Karpas-422 (cell line): ENCODE measurements around the gene USF2. TPM values are rescaled to one million over a fixed set of nuclear protein-coding genes. Genes with fewer than 3 reads are reported as not detected.

Source experiments
- DNase-seq: peaks from one replicate; pipeline ENCODE4 v3.0.0-alpha.2; 2015
- H2AFZ ChIP-seq: fragments of 200-600 bp; sonication (generic); 2 replicates; pipeline ENCODE4 v1.6.1; 2014; ENCODE audit warnings: antibody characterized with exemption, low read length, mixed read lengths
- H3K27ac ChIP-seq: fragments of 200-600 bp; sonication (generic); 2 replicates; pipeline ENCODE4 v1.5.1; 2014; ENCODE audit warnings: mild to moderate bottlenecking, low read length, moderate library complexity
- H3K27me3 ChIP-seq: fragments of 200-600 bp; sonication (generic); 2 replicates; pipeline ENCODE4 v1.6.1; 2014; ENCODE audit warnings: low read length, mixed read lengths
- H3K36me3 ChIP-seq: fragments of 200-600 bp; sonication (generic); 2 replicates; pipeline ENCODE4 v1.6.1; 2014; ENCODE audit warnings: low read length, mixed read lengths; ENCODE audit not compliant: insufficient read depth
- H3K4me1 ChIP-seq: fragments of 200-600 bp; sonication (generic); 2 replicates; pipeline ENCODE4 v1.6.1; 2014; ENCODE audit warnings: mild to moderate bottlenecking, low read length, mixed read lengths
- H3K4me2 ChIP-seq: fragments of 200-600 bp; sonication (generic); 2 replicates; pipeline ENCODE4 v1.6.1; 2014; ENCODE audit warnings: low read length, low read depth, mild to moderate bottlenecking; ENCODE audit not compliant: poor library complexity, severe bottlenecking
- H3K4me3 ChIP-seq: fragments of 200-600 bp; sonication (generic); 2 replicates; pipeline ENCODE4 v1.5.1; 2014; ENCODE audit warnings: mild to moderate bottlenecking, antibody characterized with exemption, low read length, mixed read lengths
- H3K79me2 ChIP-seq: fragments of 200-600 bp; sonication (generic); 2 replicates; pipeline ENCODE4 v1.6.1; 2014; ENCODE audit warnings: mild to moderate bottlenecking, low read length, mixed read lengths
- H3K9ac ChIP-seq: fragments of 200-600 bp; sonication (generic); 2 replicates; pipeline ENCODE4 v1.6.0; 2014; ENCODE audit warnings: low read length
- H3K9me2 ChIP-seq: fragments of 200-600 bp; sonication (generic), shearing (Covaris generic); replicated peaks from 2 replicates; pipeline ENCODE4 v1.6.0; 2014; ENCODE audit warnings: mild to moderate bottlenecking, low read length, moderate library complexity; ENCODE audit not compliant: insufficient read depth
- H3K9me3 ChIP-seq: fragments of 300-700, 200-600 bp; sonication (generic); 2 replicates; pipeline ENCODE4 v1.6.1; 2014; ENCODE audit warnings: low read length, mixed read lengths
- H4K20me1 ChIP-seq: fragments of 200-600 bp; sonication (generic); 2 replicates; pipeline ENCODE4 v1.6.1; 2014; ENCODE audit warnings: mild to moderate bottlenecking, antibody characterized with exemption, low read length, low read depth; ENCODE audit not compliant: insufficient read depth
- total RNA-seq: library from RNA; depleted of rRNA; stranded (reverse); fragments of >200 nt; shearing (Covaris generic); gene quantifications from 2 replicates; pipeline ENCODE4 v1.2.3, GENCODE V29; 2014; ENCODE audit warnings: low replicate concordance

The USF2 gene
- total RNA-seq, 1 experiment from 2014 or later: 97.9 TPM

DNA sequence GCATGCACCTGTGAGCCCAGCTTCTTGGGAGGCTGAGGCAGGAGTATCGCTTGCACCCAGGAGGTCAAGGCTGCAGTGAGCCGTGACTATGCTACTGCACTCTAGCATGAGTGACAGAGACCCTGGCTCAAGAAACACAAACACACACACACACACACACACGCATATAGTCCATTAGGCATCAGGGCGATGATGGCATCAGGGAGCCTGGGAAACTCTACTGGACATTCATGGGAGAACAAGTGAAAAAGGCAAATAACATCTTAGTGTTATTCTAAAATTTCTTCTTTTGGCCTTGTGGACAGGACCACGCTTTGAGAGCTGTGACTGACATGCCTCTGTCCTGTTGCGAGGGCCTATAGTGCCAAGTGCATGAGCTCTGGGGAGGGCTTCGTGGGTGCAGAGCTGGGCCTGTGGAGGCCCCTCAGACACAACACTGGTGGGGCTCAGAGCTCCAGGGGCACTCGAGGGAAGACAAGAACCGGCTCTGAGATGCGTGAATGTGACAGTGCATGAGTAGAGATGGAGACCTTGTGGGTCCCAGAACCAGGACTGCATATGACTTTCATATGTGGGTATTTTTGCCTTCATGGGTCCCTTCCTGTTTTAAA lies 8.0 kb upstream of the USF2 start:
- Histone ChIP-seq H3K9ac (no peak overlapping the region), H3K27ac (no peak overlapping the region), H3K4me3 (no peak overlapping the region), H3K9me3 (no peaks in the 10 kb centered on the region), H3K27me3 (no peaks in the 10 kb centered on the region), H3K9me2 (no peaks in the 10 kb centered on the region), H4K20me1 (no peaks in the 10 kb centered on the region), H3K79me2 (no peaks in the 10 kb centered on the region), H2AFZ (no peak overlapping the region), H3K4me1 (peaks cover 15% of the 10 kb centered on the region), H3K36me3 (no peaks in the 10 kb centered on the region), H3K4me2 (no peak overlapping the region)
- DNase-seq: no peak

GRCh38 chr19:35261356-35262100 lies 7.2 kb upstream of the USF2 start:
- Histone ChIP-seq H3K79me2 (no peaks in the 10 kb centered on the region), H3K27me3 (no peaks in the 10 kb centered on the region), H3K9me2 (no peaks in the 10 kb centered on the region), H3K4me3 (no peak overlapping the region), H3K4me1 (peaks cover 20% of the 10 kb centered on the region), H3K4me2 (no peak overlapping the region), H3K36me3 (no peaks in the 10 kb centered on the region), H3K9me3 (no peaks in the 10 kb centered on the region), H3K9ac (no peak overlapping the region), H2AFZ (no peak overlapping the region), H3K27ac (no peak overlapping the region), H4K20me1 (no peaks in the 10 kb centered on the region)
- no peak for DNase-seq

- Histone ChIP-seq H3K4me2 (no peak overlapping the region), H3K9me3 (no peaks in the 10 kb centered on the region), H3K9ac (no peak overlapping the region), H3K4me1 (peaks cover 26% of the 10 kb centered on the region), H3K27me3 (no peaks in the 10 kb centered on the region), H3K27ac (no peak overlapping the region), H3K79me2 (no peaks in the 10 kb centered on the region), H3K4me3 (no peak overlapping the region), H3K9me2 (no peaks in the 10 kb centered on the region), H4K20me1 (peaks cover 3% of the 10 kb centered on the region; the same call in 1 of the 2 replicates), H2AFZ (no peak overlapping the region), H3K36me3 (no peaks in the 10 kb centered on the region)
- no peak for DNase-seq
These were observed 6.5 kb upstream of the USF2 start for GRCh38 chr19:35262101-35262761.

DNA sequence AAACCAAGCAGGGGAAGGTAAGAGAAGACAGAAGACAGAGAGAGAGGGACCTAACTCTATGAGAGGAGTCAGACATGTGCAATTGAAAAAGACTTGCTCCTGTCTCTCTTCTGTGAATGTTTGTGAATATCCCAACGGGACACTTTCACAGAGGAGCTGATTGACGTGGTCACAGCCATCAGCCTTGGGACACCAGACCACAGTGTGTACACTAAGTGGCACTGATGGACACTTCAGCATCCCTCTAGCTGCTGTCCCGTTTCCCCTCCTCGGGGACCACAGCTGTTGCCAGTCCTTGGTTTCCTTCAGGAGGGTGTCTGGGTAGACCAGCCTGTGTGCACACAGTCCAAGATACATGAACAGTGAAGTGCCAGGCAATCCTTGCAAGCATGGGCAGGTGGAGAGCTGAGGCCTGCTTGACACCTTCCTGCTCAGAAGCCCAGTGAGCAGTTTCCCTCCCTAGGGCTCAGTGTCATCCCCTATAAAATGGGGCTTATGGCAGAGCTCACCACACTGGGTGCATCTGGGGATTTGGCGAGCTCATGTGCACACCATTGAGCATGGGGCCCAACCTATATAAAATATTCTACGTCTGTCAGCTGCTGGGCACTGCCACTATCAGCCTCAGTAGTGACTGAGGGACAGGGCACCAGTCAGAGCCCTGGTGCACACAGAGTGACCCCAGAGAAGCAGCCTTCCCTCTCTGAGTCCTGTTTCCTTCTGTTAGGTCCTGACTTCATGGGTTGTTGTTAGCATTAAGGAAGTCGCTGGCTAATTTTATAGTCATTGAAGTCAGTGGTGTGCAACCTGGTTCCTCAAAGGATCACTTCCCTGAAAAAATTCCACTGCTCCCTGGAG lies 4.3 kb upstream of the USF2 start:
- peaks cover 26% of the 10 kb centered on the region for H3K4me1 ChIP-seq
- peaks cover 3% of the 10 kb centered on the region; the same call in 1 of the 2 replicates for H4K20me1 ChIP-seq
- H3K4me3 ChIP-seq: no peak overlapping the region
- no peak overlapping the region for H2AFZ ChIP-seq
- H3K79me2 ChIP-seq: no peaks in the 10 kb centered on the region
- no peaks in the 10 kb centered on the region for H3K9me3 ChIP-seq
- peak; percentile 68 for DNase-seq
- H3K36me3 ChIP-seq: no peaks in the 10 kb centered on the region
- H3K9ac ChIP-seq: no peak overlapping the region
- H3K4me2 ChIP-seq: no peak overlapping the region
- H3K27me3 ChIP-seq: no peaks in the 10 kb centered on the region
- no peaks in the 10 kb centered on the region for H3K9me2 ChIP-seq
- H3K27ac ChIP-seq: no peak overlapping the region

- H3K36me3 ChIP-seq: 0 out of 2 replicates have a peak, but pooled peaks cover 2% of the 10 kb centered on the region
- H3K4me3 ChIP-seq: no peak overlapping the region
- H3K27me3 ChIP-seq: no peaks in the 10 kb centered on the region
- no peaks in the 10 kb centered on the region for H3K9me2 ChIP-seq
- peak; percentile 50 for DNase-seq
- no peak overlapping the region for H3K27ac ChIP-seq
- H3K79me2 ChIP-seq: no peaks in the 10 kb centered on the region
- no peaks in the 10 kb centered on the region for H3K9me3 ChIP-seq
- peaks cover 33% of the 10 kb centered on the region for H3K4me1 ChIP-seq
- H2AFZ ChIP-seq: no peak overlapping the region
- no peak overlapping the region for H3K4me2 ChIP-seq
- 0 out of 2 replicates have a peak overlapping the region, but pooled peaks have one; percentile 9 for H3K9ac ChIP-seq
- H4K20me1 ChIP-seq: peaks cover 10% of the 10 kb centered on the region; the same call in 1 of the 2 replicates
These were observed 3.4 kb upstream of the USF2 start for GRCh38 chr19:35265126-35265899.

- Histone ChIP-seq H3K9ac (0 out of 2 replicates have a peak overlapping the region, but pooled peaks have one; percentile 9), H3K4me1 (peaks cover 39% of the 10 kb centered on the region), H3K9me2 (no peaks in the 10 kb centered on the region), H3K79me2 (no peaks in the 10 kb centered on the region), H3K9me3 (no peaks in the 10 kb centered on the region), H2AFZ (no peak overlapping the region), H3K27me3 (no peaks in the 10 kb centered on the region), H3K4me3 (no peak overlapping the region), H4K20me1 (peaks cover 15% of the 10 kb centered on the region; the same call in 1 of the 2 replicates), H3K36me3 (0 out of 2 replicates have a peak, but pooled peaks cover 9% of the 10 kb centered on the region), H3K27ac (no peak overlapping the region), H3K4me2 (no peak overlapping the region)
- DNase-seq: no peak
These were observed 2.8 kb upstream of the USF2 start for GRCh38 chr19:35265900-35266519.
